Lung microvascular endothelial cell (primary cell): ENCODE results near the gene B2M. TPM values are rescaled to one million over a fixed set of nuclear protein-coding genes. Genes with fewer than 3 reads are reported as not detected.

Source experiments
- total RNA-seq: library from RNA; depleted of rRNA; stranded (reverse); fragments of >200 nt; gene quantifications from 2 replicates; pipeline ENCODE4 v1.2.1, GENCODE V29; 2014

B2M gene
- total RNA-seq, 1 donor from 2014 or later = 1,882 TPM

Other genes with a start within 250 kb of the B2M start
- gene EIF3J, start 174.4 kb upstream of the B2M start, total RNA-seq = 33.6 and 39.3 TPM in 2 replicates
- gene SPG11, start 47.9 kb upstream of the B2M start, total RNA-seq = 23.5 and 29.8 TPM in 2 replicates
- gene PATL2, start 194 bp upstream of the B2M start, total RNA-seq = under 0.01 TPM in 1 of 2 replicates, not detected in the other
- gene TRIM69, start 25.0 kb downstream of the B2M start, total RNA-seq = 6.1 and 8.5 TPM in 2 replicates
- gene TERB2, start 245.2 kb downstream of the B2M start, total RNA-seq = not detected in 2 replicates